GM04504 (cell line): Measurements from ENCODE around the gene HKDC1.
"Not testable (repeated sequence)": the region's sequence is repeated elsewhere in the genome, so short reads cannot be mapped to it uniquely, and the experiment has no call there.

ENCODE experiments used
- DNase-seq: peaks from one replicate; pipeline ENCODE4 v3.0.0-alpha.2; 2012; ENCODE audit warnings: low read depth

Gene HKDC1

GRCh38 chr10:69220041-69220451, at the start of gene HKDC1:
TSS of gene HKDC1 (plus strand) at chr10:69220332. CDS start at chr10:69220436, 104 bp downstream.
- DNase-seq: no peak

GRCh38 chr10:69172241-69172982, 47.7 kb upstream of the HKDC1 start:
- DNase-seq: peak; percentile 18

- DNase-seq: not testable (repeated sequence)
Observed at GRCh38 chr10:69175326-69175725, 44.8 kb upstream of the HKDC1 start.

- no peak for DNase-seq
Observed at GRCh38 chr10:69176823-69177222, 43.3 kb upstream of the HKDC1 start.

- no peak for DNase-seq
Observed at GRCh38 chr10:69179089-69179742, 40.9 kb upstream of the HKDC1 start.

- DNase-seq: peak; percentile 91
Observed at GRCh38 chr10:69179743-69180524, 40.2 kb upstream of the HKDC1 start, which contains the start of gene SUPV3L1. TSS of gene SUPV3L1 (plus strand) at chr10:69180234. CDS start at chr10:69180292, 58 bp downstream.

GRCh38 chr10:69180525-69181204, 39.5 kb upstream of the HKDC1 start:
- no peak for DNase-seq

GRCh38 chr10:69181433-69181832, 38.7 kb upstream of the HKDC1 start:
- no peak for DNase-seq

- no peak for DNase-seq
Observed at GRCh38 chr10:69182005-69182404, 38.1 kb upstream of the HKDC1 start.

- no peak for DNase-seq
Observed at GRCh38 chr10:69186524-69186923, 33.6 kb upstream of the HKDC1 start.

- no peak for DNase-seq
Observed at GRCh38 chr10:69201045-69201444, 19.1 kb upstream of the HKDC1 start.

- DNase-seq: no peak
Observed at GRCh38 chr10:69202332-69202731, 17.8 kb upstream of the HKDC1 start.

GRCh38 chr10:69208761-69209160, 11.4 kb upstream of the HKDC1 start:
- DNase-seq: no peak

- no peak for DNase-seq
Observed at GRCh38 chr10:69209787-69210484, 10.2 kb upstream of the HKDC1 start.

- no peak for DNase-seq
Observed at GRCh38 chr10:69211104-69211503, 9.0 kb upstream of the HKDC1 start.

- no peak for DNase-seq
Observed at GRCh38 chr10:69211524-69211923, 8.6 kb upstream of the HKDC1 start.

GRCh38 chr10:69213591-69214311, 6.4 kb upstream of the HKDC1 start:
- DNase-seq: no peak

GRCh38 chr10:69214666-69215131, 5.4 kb upstream of the HKDC1 start:
- no peak for DNase-seq

GRCh38 chr10:69215405-69216171, 4.5 kb upstream of the HKDC1 start:
- no peak for DNase-seq

- DNase-seq: no peak
Observed at GRCh38 chr10:69216577-69217118, 3.5 kb upstream of the HKDC1 start.
